HG02678 (cell line): ENCODE measurements around the gene SH3YL1.

ENCODE experiments used
- ATAC-seq: cut with Tn5 transposase; IDR thresholded peaks from one replicate; pipeline ENCODE4 v1.9.1; 2021; ENCODE audit warnings: mild to moderate bottlenecking, moderate library complexity; ENCODE audit not compliant: unreplicated experiment

The SH3YL1 gene

GRCh38 chr2:282371-283263, 18.8 kb upstream of the SH3YL1 start:
- no peak for ATAC-seq

GRCh38 chr2:281381-281780, 17.5 kb upstream of the SH3YL1 start:
- ATAC-seq, result no peak

GRCh38 chr2:280650-281110, 16.8 kb upstream of the SH3YL1 start:
- no peak for ATAC-seq

GRCh38 chr2:279956-280649, 16.3 kb upstream of the SH3YL1 start:
- ATAC-seq, result no peak

GRCh38 chr2:279366-279765, 15.5 kb upstream of the SH3YL1 start:
- ATAC-seq, result no peak

GRCh38 chr2:278927-279320, 15.1 kb upstream of the SH3YL1 start:
- ATAC-seq, result no peak

GRCh38 chr2:278312-278926, 14.6 kb upstream of the SH3YL1 start:
- ATAC-seq, result no peak

- peak; percentile 93 for ATAC-seq
Observed at GRCh38 chr2:275466-275865, 11.6 kb upstream of the SH3YL1 start.

GRCh38 chr2:274503-274902, 10.7 kb upstream of the SH3YL1 start:
- no peak for ATAC-seq

GRCh38 chr2:273333-273732, 9.5 kb upstream of the SH3YL1 start:
- no peak for ATAC-seq

GRCh38 chr2:271917-272316, 8.1 kb upstream of the SH3YL1 start:
- no peak for ATAC-seq

GRCh38 chr2:270861-271260, 7.0 kb upstream of the SH3YL1 start:
- ATAC-seq, result no peak

GRCh38 chr2:269356-270030, 5.7 kb upstream of the SH3YL1 start:
- ATAC-seq, result no peak

GRCh38 chr2:268323-268722, 4.5 kb upstream of the SH3YL1 start:
- ATAC-seq, result no peak

- peak; percentile 85 for ATAC-seq
Observed at GRCh38 chr2:264493-265468, 949 bp upstream of the SH3YL1 start, which contains the start of gene ACP1. Gene ACP1, plus strand, starts transcription at chr2:264947. Its CDS starts 18 bp downstream, at chr2:264965.

GRCh38 chr2:263022-263738, 652 bp downstream of the SH3YL1 start:
- ATAC-seq, result no peak

GRCh38 chr2:262117-262516, 1.7 kb downstream of the SH3YL1 start:
- no peak for ATAC-seq

GRCh38 chr2:260507-261161, 3.2 kb downstream of the SH3YL1 start:
- ATAC-seq, result no peak
